Measurements from ENCODE around the gene CFAP97D1.

The CFAP97D1 gene

DNA sequence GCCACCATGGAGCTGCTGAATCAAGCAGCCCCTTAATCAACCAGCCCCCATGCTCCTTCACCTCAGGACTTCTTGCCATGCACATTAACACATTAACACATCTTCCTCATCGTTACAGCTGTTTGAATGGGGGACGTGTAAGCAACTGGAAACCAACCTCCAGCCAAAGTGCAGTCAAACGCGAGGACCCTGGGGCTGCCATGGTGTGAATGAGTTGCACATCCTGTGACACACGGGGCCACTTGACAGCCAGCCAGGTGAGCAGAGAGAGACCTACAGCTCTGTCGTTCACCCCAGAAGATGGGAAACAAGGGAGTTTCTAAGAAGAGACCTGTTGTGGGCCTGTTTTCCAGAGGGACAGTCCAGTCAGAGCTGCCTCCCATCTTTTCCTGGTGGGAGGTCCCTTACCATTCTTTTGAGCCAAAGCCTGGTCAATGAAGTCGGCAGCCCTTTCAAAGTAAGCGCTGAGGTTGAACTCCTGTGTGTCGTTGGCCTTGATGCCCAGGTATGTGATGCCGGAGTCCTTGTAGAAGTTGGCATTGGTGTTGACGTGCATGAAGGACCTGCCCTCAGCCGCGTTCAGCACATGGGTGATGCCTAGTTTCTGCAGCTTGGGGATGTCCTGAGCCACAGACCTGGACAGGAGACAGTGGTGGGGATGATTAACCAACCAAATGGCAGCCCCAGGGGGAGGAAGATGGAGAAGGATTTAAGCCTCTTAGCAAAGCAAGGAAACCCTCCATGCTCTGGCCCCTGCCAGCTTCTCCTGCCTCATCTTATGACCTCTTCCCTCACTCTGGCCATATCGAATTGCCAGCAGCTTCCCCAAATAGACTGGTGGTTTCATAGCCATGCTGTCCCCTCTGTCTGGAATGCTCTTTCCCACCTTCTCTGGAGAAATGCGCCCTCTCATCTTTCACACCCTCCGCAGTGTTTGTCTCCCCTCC, 5.7 kb upstream of the CFAP97D1 start:
- TF ChIP-seq, protein P1, sequence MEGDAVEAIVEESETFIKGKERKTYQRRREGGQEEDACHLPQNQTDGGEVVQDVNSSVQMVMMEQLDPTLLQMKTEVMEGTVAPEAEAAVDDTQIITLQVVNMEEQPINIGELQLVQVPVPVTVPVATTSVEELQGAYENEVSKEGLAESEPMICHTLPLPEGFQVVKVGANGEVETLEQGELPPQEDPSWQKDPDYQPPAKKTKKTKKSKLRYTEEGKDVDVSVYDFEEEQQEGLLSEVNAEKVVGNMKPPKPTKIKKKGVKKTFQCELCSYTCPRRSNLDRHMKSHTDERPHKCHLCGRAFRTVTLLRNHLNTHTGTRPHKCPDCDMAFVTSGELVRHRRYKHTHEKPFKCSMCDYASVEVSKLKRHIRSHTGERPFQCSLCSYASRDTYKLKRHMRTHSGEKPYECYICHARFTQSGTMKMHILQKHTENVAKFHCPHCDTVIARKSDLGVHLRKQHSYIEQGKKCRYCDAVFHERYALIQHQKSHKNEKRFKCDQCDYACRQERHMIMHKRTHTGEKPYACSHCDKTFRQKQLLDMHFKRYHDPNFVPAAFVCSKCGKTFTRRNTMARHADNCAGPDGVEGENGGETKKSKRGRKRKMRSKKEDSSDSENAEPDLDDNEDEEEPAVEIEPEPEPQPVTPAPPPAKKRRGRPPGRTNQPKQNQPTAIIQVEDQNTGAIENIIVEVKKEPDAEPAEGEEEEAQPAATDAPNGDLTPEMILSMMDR (conservative IDR thresholded peaks at IDR 0.05): no peak
- no peak overlapping the region for H3K27ac ChIP-seq

DNA sequence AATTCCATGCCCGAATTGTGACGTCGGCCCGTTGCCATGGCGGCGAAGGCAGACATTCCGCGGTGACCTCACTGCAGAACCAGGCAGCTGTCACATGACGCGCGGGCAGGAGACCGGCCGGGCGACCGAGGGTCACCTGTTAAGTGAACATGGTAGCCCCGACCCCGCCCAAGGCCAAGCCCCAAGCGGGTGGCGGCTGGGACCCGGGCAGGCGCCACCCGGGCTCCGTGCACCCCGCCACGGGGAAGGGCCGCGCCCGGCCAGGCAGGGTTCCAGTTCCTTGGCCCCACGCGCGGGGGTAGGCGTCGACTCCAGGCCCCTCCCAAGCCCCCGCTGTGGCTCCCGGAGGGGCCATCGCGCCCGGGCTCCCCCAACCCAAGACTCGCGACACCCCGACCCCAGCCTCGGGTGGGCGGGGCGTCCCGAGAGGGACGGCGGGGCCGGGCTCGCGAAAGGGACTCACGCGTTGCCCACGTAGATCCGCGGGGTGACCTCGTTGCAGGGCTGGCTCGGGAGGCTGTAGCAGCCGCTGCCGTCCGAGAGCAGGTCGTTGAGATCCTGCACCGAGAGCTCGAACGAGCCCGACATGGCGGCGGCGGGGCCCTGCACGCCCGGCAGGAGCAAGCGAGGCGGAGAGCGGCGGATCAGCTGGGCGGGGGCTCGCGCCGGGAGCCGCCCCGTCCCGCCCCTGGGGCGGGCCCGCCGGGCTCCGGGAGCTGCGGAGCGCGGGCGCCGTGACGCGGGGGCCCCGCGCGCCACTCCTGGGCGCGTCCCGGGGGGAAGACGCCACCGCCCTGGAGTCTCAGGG, 1.7 kb upstream of the CFAP97D1 start, which contains the start of gene DUSP3:
DUSP3 (minus strand) TSS at position 641 of the 808 bp plus-strand sequence; CDS start at position 588, 53 bp downstream.
- H3K27ac ChIP-seq: peak within 1 kb of the TSS; percentile 95
- TF ChIP-seq, protein P1 (conservative IDR thresholded peaks at IDR 0.05): no peak; the same call in 1 of the 2 replicates

DNA sequence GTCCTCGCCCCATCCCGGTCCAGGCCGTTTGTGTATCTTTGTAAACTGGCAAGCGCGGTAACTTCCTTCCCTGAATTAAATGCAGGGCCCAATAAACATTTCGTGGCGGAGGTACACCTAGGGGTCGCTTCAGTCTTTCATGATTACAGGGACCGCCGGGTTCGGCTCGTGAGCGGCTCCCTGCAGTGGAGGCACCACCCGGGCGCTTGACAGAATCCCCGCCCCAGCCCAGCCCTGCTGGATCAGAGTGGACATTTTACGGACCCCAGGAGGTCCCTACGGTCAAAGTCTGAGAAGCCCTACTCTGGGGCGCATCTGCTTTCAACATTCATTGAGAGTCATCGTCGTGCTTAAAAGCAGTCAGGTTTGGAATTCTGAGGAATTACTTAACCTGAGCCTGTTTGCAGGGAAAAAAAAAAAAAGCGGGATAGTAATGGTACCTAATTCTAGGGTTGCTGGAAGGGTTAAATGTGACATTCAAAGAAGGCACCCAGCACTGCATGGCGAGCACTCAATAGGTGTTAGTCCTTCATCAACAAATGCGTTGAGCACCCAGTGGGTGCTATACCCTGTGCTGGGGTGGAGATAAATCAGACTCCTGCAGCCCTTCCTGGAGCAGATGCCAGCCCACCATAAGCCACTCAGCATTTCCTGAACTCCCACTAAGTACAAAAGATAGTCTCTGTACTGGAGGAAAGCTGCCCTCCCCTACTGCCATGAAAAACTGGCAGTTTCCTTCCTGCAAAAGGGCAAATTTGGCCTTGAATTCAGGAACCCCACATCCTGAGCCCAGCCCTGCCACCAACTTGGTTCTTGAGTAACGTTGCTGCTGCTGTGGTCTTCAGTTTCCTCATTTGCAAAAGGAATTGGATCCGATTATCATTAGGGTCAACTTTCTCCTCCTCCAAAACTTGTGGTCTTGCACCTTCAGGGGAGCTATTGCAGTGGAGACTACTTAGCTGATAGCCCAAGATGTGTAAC, 800 bp upstream of the CFAP97D1 start:
- TF ChIP-seq, protein P1 (conservative IDR thresholded peaks at IDR 0.05): peak; percentile 29; the same call in 1 of the 2 replicates
- peak overlapping the region; percentile 95 for H3K27ac ChIP-seq

DNA sequence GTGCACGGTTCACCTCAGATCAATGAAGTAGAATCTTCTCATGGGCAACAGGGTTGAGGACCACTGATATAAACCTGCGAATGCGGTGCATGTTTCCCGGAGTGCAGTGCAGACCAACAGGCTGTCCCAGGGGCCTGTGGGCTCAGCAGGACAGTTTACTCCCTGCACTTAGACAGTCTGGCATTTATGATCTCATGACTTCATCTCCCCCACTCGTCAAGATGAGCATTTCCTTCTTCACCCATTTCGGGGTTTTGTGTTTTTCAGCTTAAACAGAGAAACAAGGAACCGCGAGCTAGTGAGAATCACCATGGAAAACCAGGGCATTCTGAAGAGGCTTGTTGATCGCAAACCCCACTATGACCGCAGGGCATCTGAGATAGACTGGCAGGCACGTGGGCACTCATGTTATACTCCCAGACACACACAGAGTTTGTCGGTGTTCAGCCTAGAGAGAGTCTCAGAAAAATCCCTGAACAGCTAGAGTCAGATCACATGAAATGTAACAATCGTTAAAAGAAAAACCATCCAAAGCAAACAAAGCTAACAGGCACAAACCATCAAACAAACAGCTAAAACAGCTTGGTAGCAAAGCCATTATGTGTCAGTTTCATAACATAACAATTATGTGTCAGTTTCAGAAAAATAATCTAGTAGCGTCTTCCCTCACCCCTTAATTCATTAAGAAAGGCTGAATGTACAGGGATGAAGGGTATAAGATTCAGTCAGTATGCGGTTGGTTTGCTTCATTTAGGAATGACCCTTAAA, 2.9 kb downstream of the CFAP97D1 start:
- no peak overlapping the region for H3K27ac ChIP-seq
- TF ChIP-seq, protein P1 (conservative IDR thresholded peaks at IDR 0.05): no peak

DNA sequence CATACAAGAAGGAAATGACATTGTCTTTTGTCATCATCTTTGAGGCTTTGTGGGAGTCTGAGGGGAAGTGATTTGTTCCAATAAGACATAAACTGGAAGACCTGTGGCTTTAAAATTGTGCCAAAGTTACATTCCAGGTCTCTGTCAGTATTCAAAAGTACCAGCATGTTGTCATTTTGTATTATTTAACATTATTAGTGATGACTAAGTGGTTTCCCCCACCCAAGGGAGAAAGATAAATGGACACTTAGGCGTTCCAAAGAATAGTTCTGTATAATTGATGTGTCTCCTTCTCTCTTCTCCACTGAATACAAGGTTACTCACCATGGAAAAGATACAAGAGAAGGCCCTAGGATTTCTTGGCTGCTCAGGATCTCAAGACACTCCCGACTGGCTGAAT, 3.8 kb downstream of the CFAP97D1 start:
- no peak overlapping the region for H3K27ac ChIP-seq
- TF ChIP-seq, protein P1 (conservative IDR thresholded peaks at IDR 0.05): no peak

DNA sequence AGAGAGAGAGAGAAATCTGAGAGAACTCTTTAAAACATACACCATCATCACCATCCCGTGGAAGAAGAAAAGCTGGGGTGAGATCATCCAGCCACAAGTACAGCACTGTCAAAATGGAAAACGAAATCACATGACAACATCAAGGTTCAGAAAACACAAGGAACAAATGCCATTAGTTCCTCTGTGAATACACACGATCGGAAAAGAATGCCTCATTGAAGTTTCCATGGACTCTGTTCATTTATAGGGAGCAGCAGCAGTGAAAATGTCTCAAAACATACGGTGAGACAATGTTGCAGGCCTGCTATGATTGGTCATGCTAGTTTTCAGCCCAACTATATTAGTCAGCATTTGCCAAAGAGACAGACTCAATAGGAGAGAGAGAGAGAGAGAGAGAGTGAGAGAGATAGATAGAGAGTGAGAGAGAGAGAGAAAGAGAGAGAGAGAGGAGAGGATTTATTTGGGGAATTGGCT, 4.4 kb downstream of the CFAP97D1 start:
- no peak overlapping the region for H3K27ac ChIP-seq
- TF ChIP-seq, protein P1 (conservative IDR thresholded peaks at IDR 0.05): no peak

All from VCaP (cell line).